ENCODE results near the gene LAMA2.

LAMA2 gene

DNA sequence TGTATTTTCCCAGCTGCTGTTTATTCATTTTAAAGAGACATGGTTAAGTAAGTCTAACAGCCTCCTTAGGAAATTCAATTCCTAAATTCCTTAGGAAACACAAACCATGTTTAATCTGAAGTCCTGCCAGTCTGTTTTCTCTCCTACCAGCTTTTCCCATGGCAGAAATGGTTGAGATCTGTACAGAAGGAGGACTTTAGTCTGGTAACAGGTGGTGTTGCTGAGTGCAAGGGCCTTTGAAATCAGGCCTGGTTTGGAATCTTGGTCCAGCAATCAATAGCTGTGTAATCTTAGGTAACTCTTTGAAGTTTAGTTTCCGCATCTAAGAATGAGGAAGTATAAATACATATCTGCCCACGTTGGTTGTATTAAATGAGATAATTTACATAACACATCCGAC lies 232.5 kb downstream of the LAMA2 start:
- TF ChIP-seq, protein P1, sequence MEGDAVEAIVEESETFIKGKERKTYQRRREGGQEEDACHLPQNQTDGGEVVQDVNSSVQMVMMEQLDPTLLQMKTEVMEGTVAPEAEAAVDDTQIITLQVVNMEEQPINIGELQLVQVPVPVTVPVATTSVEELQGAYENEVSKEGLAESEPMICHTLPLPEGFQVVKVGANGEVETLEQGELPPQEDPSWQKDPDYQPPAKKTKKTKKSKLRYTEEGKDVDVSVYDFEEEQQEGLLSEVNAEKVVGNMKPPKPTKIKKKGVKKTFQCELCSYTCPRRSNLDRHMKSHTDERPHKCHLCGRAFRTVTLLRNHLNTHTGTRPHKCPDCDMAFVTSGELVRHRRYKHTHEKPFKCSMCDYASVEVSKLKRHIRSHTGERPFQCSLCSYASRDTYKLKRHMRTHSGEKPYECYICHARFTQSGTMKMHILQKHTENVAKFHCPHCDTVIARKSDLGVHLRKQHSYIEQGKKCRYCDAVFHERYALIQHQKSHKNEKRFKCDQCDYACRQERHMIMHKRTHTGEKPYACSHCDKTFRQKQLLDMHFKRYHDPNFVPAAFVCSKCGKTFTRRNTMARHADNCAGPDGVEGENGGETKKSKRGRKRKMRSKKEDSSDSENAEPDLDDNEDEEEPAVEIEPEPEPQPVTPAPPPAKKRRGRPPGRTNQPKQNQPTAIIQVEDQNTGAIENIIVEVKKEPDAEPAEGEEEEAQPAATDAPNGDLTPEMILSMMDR (IDR thresholded peaks at IDR 0.05; ENCODE audit: extremely low read depth, insufficient read depth, missing control alignments) = no peak
- DNase-seq (ENCODE audit: low spot score) = no peak
- in situ Hi-C loops (cut with MboI; ENCODE audit: low pct_unique_long_range_greater_than_20kb, low sequenced_read_pairs, unreplicated experiment) = no loop called here

DNA sequence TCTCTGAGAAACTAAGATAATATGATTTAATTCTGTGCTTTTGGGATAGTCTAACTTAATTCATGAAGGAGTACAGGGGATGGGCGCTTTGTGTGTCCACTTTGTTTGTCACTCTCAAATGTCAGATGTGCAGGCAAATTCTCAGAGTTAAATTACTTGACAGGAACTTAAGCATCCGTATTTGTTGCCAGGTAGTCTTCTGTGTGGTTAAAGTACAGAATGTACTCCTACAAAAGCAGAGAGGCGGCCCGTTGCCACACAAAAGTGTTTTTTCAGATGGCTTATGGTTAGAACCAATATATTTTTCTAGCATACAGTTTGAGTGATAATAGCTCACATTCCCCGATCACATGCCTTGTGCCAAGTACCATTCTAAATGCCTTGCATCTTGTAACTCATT lies 234.4 kb downstream of the LAMA2 start:
- TF ChIP-seq, protein P1 (IDR thresholded peaks at IDR 0.05; ENCODE audit: extremely low read depth, insufficient read depth, missing control alignments) = no peak
- in situ Hi-C loops (cut with MboI; ENCODE audit: low pct_unique_long_range_greater_than_20kb, low sequenced_read_pairs, unreplicated experiment) = no loop called here
- DNase-seq (ENCODE audit: low spot score) = no peak

DNA sequence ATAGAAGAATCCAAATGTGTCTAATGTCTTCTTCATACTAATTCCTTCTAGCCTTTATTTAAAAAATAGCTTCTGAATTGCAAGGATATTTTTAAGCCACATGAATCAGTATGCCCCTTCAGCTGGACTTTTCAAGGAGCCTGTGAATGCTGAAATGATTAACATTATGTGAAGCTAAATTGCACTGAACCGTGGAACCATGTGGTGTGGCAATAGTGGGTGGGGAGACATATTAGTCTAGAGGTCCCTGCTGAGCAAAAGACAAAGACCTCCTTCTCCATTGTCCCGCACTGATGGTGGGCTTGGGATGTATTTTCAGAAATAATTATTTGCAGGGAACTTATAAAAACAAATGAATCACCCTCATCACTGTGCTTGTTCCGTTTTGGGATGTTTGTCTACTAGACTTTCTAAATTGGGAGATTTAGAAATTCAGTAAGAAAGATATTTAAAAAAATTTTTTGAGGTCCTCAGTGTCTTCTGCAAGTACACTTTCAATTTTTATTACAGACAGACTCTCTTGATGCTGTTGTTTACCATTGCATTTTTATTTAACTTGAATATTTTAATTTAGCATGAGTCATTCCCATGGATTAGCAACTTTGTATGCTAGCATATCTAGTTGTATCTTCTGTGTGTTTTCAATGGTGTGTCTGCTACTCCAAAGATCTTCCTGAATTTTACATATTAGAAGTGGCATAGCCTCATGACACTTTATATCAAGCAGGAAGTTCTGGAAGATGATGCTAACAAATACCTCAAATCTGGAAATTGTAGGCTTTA lies 238.1 kb downstream of the LAMA2 start:
- in situ Hi-C loops (cut with MboI; ENCODE audit: low pct_unique_long_range_greater_than_20kb, low sequenced_read_pairs, unreplicated experiment) = no loop called here
- DNase-seq (ENCODE audit: low spot score) = no peak
- TF ChIP-seq, protein P1 (IDR thresholded peaks at IDR 0.05; ENCODE audit: extremely low read depth, insufficient read depth, missing control alignments) = no peak

DNA sequence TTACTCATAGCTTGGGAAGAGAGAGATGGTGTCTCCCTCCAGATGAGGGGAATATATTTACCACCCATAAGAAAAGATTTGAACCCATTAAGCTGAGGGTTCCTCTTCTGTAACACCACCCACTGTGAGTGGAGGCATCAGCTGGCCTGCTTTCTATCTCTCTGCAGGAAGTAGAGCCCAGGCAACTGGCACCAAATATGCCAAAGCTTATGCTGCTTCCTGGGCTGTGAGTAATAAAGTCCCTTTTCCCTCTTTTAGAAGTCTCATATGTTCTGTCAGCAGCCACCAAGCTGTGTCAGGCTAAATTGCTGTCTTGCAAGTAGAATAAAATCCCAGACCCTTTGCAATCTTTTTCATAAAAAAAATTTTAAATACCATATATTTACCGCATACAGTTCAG lies 241.4 kb downstream of the LAMA2 start:
- in situ Hi-C loops (cut with MboI; ENCODE audit: low pct_unique_long_range_greater_than_20kb, low sequenced_read_pairs, unreplicated experiment) = no loop called here
- DNase-seq (ENCODE audit: low spot score) = no peak
- TF ChIP-seq, protein P1 (IDR thresholded peaks at IDR 0.05; ENCODE audit: extremely low read depth, insufficient read depth, missing control alignments) = no peak

DNA sequence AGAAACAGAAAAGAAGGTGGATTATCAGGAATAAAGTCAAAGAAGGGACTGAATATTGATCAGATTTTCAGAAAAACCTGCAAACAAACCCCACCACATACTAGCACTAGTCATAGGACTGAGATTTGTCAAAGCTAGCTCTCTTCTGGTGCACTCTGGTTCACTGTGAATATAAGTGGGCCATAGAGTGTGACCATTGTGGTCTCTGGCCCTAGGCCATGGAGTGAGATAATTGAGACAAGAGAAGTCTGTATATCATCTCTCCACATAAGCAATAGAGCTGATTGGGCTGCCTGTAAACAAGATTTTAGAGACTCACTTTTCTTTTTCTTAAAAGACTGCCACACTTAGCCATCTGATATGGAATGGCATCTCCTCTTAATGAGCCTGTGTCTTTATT lies 247.2 kb downstream of the LAMA2 start:
- in situ Hi-C loops (cut with MboI; ENCODE audit: low pct_unique_long_range_greater_than_20kb, low sequenced_read_pairs, unreplicated experiment) = no loop called here
- DNase-seq (ENCODE audit: low spot score) = no peak
- TF ChIP-seq, protein P1 (IDR thresholded peaks at IDR 0.05; ENCODE audit: extremely low read depth, insufficient read depth, missing control alignments) = no peak

DNA sequence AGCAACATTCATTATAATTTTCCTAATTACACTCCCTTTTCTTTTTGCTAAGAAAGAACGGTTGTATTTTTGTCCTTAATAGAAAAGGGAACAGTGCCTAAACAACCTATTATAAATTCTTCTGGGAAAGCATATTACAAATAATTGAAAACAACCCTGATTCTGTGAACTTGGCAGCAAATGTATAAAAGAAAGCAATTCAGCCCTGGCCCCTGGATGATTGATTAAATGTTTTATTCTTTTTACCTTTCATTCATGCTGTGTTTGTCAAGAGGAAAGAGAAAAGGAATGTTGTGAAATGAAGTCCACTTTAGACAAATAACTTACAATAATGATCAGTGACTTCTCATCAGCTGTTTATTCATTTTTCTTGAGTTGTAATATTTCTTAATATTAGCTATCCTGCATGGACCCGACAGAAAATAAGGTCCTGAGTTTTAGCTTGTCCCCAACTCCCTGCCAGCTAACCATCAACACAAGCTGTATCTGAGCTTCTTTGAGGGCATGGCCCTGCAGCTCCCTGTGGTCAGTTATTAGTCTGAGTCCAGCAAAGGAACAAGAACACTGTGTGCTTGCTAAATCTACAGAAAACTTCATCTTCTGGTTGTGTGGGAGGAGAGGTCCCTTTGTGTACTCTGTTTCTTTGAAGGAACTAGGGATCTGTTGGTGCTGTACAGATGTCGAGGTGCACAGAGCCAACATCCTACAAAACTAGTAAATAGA lies 248.2 kb downstream of the LAMA2 start:
- TF ChIP-seq, protein P1 (IDR thresholded peaks at IDR 0.05; ENCODE audit: extremely low read depth, insufficient read depth, missing control alignments) = no peak
- DNase-seq (ENCODE audit: low spot score) = no peak
- in situ Hi-C loops (cut with MboI; ENCODE audit: low pct_unique_long_range_greater_than_20kb, low sequenced_read_pairs, unreplicated experiment) = no loop called here
